GM21367 (cell line): ENCODE data around the gene FXYD2.

ENCODE experiments used
- ATAC-seq: cut with Tn5 transposase; IDR thresholded peaks from one replicate; pipeline ENCODE4 v1.9.1; 2021; ENCODE audit not compliant: unreplicated experiment

The FXYD2 gene

GRCh38 chr11:117836077-117836960, 11.8 kb upstream of the FXYD2 start:
- ATAC-seq = no peak

- ATAC-seq = no peak
These were observed 11.0 kb upstream of the FXYD2 start for GRCh38 chr11:117835576-117835975.

GRCh38 chr11:117834838-117835443, 10.4 kb upstream of the FXYD2 start:
- no peak for ATAC-seq

- ATAC-seq = no peak
These were observed 9.7 kb upstream of the FXYD2 start for GRCh38 chr11:117834068-117834810.

GRCh38 chr11:117833401-117833891, 8.9 kb upstream of the FXYD2 start:
- ATAC-seq = no peak

GRCh38 chr11:117832511-117832910, 8.0 kb upstream of the FXYD2 start:
- ATAC-seq = no peak

- ATAC-seq = no peak
These were observed 7.3 kb upstream of the FXYD2 start for GRCh38 chr11:117831661-117832415.

- ATAC-seq = no peak
These were observed 6.3 kb upstream of the FXYD2 start for GRCh38 chr11:117830674-117831351.

GRCh38 chr11:117830072-117830471, 5.5 kb upstream of the FXYD2 start:
- no peak for ATAC-seq

DNA sequence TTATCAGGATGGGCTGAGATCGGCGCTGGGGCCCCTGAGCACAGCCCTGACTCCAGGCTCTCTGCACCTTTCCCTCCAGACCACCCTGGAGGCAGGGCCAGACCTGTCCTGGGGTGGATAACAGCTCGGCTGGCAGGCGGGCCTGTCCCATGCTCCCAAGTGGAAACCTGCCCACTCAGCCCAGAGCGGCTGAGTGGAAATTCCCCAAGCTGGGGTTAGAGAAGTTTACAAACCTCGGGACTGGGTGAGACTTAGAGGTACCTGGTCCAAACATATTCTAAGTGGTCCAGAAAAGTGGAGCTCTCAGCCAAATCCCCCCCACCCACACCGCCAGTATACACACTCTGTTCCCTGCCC, 4.8 kb upstream of the FXYD2 start:
- ATAC-seq = no peak

GRCh38 chr11:117828611-117829368, 4.2 kb upstream of the FXYD2 start:
- ATAC-seq = no peak

DNA sequence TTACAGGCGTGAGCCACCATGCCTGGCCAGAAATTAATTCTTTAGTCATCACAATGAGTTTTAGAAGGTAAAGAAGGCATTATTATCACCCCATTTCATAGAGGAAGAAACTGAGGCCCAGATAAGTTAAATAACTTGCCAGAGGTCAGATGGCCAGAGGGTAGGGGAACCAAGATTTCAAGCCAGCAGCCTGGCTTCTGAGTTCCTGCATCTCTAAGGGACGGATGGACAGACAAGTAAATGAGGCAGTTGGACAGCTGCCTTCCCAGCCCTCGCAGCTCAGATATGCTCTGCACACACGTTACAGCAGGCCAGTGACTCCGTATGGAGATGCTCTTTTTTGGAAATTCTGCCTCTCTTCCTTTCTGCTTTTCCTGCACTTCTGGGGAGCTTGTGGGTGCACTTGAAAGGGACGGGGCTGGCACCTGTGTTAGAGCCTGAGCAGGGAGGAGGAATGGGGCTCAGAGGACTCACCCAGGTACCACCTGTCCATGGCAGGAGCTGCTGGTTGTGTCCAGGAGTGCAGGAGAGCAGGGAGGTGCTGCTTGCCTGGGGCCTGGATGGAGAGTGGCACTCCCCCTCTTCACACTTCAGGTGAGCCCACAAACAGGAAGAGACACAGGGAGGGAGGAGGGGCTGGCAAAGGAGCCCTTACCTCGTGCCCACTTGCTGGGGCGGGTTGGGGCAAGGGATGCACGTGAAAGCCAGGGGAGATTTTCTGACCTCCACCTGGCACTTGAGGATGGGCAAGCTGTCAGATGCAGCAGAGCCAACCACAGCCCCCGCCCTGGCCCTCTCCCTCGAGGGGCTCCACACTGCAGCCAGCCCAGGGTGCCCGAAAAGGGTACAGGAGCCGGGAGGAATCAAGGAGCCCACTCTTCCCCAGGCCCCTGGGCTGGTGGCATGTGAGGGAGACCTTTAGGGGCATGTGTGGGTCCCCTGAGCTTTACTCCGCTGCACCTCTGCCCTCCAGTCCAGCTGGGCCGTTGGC, 3.3 kb upstream of the FXYD2 start:
- ATAC-seq = no peak

DNA sequence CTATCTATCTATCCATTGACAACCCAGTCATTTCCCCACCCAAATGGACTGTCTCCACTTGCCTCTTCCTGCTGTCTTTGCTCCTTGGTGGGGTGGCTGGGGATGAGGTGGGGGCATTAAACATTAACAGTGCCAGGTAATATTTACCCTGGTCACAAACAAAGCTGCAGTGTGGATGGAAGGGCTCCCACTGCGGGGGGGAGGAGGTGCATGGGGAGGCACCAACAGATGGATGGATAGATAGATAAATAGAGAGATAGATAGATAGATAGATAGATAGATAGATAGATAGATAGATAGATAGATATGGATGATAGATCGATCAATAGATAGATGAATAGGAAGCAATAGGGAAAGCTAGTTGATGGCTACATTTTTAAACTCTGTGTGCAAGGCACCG, 2.3 kb upstream of the FXYD2 start:
- ATAC-seq = no peak

DNA sequence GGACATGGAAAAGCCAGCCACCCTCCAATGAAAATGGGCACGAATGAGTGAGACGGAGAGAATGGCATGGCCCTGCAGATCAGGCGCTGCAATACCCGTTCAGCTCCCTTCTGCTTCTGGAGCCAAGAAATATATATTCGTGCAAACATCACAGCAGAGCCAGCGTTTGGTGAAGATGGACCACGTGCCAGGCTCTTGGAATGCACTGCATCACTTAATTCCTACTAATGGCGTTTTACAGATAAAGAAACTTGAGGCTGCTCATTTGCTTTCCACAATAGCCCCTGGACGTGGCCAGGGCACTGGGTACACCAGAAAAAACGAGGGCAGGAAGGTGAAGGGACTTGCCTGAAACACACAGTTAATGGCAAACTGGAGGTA, 1.6 kb upstream of the FXYD2 start:
- ATAC-seq = no peak

DNA sequence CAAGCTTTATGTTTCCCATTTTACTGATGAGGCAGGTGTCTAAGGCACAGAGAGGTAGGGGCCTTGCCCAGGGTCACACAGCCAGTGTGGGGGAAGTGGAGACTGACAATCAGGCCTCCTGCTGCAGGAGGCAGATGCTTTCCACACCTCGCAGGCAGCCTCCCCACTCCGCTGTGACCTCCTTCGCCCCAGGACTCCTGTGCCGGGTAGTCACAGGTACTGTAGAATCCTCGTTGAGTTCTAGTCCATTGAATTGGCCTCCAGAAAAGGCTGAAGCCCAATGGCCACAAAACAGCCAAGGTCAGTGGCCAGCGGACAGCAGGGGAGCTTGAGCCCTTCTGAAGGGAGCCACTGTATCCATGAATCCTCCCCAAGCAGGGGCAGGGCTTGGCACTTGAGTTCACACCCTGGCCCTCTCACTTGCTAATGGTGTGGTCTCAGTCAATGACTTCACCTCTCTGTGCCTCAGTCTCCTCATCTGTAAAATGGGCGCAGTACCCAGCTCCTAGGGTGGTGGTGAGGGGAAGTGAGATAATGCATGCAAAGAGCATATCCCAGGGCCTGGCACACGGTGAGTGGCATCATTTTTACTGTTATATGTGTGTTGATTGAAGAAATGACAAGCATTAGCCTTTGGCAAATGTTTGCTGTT, 1.1 kb upstream of the FXYD2 start:
- ATAC-seq = no peak

- no peak for ATAC-seq
These were observed 561 bp downstream of the FXYD2 start for GRCh38 chr11:117823946-117824420.

DNA sequence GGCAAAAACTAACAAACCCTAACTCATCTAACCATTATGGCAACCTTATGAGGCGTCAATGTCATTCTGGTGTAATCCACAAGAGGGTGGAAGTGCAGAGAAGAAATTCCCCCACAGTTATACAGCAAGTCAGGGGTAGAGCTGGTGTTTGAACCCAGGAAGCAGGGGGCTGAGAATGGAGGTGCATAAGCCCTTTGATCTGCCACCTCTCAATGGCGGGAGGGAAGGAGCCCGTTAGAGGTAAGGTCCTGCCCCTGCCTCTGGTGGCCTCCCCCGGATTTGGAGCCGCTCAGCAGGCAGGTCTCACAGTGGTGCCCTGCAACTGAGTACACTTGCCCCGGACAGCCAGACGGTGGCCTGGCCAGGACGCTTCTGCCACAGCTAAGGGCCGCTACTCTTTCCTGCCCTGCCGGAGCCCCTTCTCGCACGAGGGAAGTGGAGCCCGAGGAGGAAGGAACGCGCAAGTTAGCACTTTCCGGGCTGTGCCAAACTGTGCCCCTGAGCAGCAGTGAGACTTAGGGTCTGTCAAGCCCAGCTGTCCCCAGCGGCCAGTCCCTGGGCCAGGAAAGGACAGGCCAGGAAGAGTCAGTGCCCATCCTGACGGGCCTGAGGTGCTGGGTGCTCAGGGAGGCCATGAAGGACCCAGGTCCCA, 1.1 kb downstream of the FXYD2 start:
- ATAC-seq = no peak
